Measurements from ENCODE around the gene ARHGEF12.

ARHGEF12 gene

DNA sequence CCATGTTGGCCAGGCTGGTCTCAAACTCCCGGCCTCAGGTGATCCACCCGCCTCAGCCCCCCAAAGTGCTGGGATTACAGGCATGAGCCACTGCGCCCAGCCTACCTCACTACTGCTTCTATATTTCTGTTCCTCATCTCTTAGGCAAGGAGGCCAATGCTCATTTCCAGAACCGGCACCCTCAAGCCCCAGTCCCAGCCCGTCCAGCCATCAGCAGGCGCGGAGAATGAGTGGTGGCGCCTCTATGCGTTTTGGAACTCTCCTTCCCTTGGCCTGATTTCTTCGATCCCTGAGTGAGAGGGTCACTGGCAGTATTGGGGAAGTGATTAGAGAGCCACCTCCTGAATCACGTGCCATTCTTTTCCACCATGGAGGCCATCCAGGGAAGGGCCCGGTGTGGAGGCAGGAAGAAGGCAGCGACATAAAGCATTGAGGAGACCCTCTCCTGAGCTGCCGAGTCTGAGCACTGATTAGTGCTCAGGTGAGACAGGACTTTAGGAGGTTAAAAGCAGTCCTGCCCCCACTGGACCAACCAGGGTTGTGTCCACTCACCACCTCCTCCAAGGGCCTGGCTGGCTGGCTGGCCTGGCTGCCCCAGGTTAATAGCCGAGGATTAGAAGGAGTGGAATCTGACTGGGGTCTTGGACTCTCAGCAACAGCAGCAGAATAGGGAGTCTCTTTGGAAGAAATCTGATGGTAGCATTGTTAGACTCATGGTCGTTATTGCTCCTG is 184.0 kb downstream of the ARHGEF12 start:
- no peak for DNase-seq (ENCODE audit: low read depth)

DNA sequence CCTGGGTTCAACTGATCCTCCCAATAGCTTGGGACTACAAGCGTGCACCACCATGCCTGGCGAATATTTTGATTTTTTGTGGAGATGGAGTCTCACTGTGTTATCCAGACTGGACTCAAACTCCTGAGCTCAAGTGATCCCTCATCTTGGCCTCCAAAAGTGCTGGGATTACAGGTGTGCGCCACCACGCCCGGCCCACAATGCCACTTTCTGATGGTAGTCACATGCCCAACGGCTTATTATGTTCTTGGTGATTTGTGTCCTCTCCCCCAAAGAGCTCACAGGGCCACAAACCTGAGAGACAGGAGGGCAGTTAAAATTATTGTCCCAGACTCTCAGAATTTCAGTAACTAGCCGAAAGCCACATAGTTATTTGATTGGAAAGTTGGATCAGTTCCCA is 185.0 kb downstream of the ARHGEF12 start:
- DNase-seq (ENCODE audit: low read depth): no peak

GRCh38 chr11:120522021-120522420 is 185.8 kb downstream of the ARHGEF12 start:
- DNase-seq (ENCODE audit: low read depth): no peak

GRCh38 chr11:120522736-120523135 is 186.5 kb downstream of the ARHGEF12 start:
- no peak for DNase-seq (ENCODE audit: low read depth)

GRCh38 chr11:120523196-120523595 is 187.0 kb downstream of the ARHGEF12 start:
- no peak for DNase-seq (ENCODE audit: low read depth)

DNA sequence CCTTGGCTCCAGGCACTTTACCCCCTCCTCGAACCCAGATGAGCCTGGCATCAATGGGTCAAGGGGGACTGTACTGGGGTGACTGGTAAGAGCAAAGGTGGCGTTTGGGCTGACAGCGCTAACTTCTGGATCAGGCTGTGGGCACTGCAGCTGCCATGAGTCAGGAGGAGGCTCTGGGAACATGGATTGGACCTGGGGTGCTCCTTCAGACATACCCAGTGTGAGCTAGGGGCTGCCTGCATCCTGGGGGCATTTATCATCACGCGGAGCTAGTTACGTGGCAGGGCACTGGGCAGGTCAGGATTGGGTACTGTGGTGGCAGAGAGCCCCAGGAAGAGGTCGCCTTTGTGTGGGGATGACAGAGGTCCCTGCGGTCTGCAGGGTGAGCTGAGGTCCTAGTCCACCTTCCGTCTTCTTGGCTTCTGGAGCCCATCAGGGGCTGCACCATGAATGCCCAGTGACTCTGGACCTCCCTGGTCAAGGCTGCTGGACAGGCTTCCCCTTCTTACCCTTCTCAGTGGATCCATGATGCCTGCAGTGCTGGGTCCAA is 188.4 kb downstream of the ARHGEF12 start:
- no peak for DNase-seq (ENCODE audit: low read depth)

DNA sequence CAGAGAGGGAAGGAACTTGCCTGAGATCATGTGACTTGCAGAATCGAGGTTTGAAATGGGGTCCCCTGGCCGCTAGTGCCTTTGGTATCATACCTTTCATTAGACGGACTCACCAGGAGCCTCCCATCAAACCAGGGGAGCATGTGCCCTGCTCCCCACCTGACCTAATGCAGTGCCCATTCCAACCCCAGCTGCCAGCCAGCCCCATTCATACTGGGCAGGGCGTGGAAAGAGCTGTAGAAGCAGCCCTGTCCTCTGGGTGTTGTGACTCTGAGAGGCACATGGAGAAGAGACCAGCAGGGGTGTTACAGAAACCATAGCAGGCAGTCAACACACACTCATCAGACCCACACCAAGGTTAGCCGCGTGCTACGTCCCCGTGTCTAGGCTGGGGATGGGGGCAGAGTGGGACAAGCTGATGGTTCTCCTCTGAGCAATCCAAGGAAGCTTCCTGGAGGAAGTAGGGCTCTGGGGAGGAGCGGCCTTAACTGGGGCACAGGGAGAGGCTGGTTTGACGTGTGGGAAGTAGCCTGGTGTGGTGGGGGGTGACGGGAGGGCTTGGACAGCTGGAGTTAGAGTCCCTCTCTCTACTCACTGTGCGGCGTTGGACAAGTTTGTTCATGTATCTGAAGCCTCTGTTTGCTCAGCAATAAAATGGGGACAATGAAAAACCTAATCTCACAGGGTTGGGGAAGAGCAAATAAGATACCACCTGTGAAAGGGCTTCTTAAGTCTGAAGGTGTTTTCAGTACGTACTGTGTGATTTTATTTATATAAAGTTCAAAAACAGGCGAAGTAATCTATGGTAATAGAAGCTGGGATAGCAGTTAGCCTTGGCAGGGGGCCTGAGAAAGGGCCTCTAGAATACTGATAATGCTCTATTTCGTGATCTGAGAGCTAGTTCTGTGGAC is 189.3 kb downstream of the ARHGEF12 start:
- DNase-seq (ENCODE audit: low read depth): no peak

- DNase-seq (ENCODE audit: low read depth): no peak
Observed at GRCh38 chr11:120526241-120526640, 190.0 kb downstream of the ARHGEF12 start.

DNA sequence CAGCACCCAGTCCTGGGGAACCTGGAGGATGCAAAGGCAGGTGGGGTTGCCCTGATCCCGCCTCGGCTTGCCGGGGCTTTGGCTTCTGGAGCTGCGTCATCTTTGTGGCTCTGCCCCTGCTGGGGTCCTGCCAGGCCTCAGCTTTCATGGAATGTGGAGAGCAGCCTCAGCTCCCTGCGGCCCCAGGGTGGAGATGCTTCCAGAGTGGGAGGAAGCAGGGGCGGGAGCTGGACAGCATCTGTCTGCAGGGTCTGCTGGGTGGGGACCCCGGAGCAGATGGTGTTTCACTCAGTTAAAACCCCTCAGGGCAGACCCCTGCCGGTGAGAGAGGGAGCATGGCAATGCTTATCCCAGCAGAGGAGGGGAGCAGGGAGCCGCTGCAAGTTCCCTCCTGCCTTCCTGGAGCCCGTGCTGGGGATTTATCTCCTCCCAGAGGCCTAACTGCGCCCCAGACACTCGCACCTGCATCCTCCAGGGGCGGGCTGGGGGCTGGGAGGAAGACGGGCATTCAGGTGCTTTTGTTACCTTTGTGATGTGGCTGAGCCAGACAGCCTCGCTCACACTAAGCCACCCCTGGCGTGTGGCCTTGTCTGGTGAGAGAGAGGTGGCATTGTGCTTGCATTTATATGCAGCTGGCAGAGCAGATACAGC is 191.0 kb downstream of the ARHGEF12 start:
- DNase-seq (ENCODE audit: low read depth): no peak

GRCh38 chr11:120528749-120529148 is 192.5 kb downstream of the ARHGEF12 start:
- no peak for DNase-seq (ENCODE audit: low read depth)

DNA sequence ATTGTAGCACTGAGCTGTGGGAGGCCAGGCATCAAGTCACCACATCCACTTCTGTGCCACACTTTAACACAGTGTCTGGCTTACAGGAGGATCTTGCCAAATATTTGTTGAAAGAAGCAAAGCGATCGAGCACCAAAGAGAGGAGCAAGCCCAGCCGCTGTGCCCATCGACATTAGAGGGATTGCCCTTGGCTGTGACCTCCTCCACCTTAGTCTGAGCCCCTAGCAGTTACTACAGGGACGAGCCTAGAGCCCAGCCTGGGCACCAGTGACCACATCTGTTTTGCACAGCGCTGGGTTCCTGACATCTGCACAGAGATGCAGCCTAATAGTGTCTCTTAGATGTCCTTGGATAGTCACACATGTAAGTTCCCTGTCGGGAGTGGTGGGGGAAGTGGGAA is 193.0 kb downstream of the ARHGEF12 start:
- DNase-seq (ENCODE audit: low read depth): no peak

- no peak for DNase-seq (ENCODE audit: low read depth)
Observed at GRCh38 chr11:120529911-120530310, 193.7 kb downstream of the ARHGEF12 start.

DNA sequence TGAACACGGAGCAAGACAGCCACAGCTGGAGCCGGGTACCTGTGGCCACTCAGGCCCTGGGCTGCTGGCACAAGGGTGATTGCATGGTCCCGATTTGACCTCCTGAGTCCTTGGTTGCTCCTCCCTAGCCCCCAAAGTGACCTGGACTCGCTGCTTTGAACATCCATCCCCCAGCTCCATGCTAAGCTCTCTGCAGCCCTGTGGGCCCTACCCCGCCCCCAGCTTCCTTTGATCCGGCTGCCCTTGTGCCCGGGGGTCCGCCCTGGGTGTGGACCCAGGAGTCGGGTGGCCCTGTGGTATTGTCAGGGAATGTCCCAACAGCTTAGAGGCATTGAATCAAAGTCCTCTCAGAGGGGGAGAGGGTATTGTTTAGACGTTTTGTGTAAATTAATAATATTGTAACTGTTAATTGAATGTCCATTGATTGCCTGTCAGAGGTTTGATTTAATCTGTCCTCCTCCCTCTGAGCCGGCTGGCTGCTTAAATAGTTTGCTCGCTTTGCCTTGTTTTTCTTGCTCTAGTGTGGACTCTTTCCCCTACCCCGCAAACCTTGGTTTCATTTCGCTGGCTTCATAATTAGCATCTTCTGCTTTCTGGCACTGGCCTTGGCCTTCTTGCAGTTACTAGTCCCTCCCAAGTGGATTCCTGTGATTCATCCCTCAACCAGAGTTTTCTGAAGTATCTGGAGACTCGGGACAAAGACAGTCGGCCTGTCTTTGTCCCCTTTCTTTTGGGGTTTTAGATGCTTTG is 196.0 kb downstream of the ARHGEF12 start:
- DNase-seq (ENCODE audit: low read depth): no peak

GRCh38 chr11:120532832-120533196 is 196.6 kb downstream of the ARHGEF12 start:
- DNase-seq (ENCODE audit: low read depth): no peak

DNA sequence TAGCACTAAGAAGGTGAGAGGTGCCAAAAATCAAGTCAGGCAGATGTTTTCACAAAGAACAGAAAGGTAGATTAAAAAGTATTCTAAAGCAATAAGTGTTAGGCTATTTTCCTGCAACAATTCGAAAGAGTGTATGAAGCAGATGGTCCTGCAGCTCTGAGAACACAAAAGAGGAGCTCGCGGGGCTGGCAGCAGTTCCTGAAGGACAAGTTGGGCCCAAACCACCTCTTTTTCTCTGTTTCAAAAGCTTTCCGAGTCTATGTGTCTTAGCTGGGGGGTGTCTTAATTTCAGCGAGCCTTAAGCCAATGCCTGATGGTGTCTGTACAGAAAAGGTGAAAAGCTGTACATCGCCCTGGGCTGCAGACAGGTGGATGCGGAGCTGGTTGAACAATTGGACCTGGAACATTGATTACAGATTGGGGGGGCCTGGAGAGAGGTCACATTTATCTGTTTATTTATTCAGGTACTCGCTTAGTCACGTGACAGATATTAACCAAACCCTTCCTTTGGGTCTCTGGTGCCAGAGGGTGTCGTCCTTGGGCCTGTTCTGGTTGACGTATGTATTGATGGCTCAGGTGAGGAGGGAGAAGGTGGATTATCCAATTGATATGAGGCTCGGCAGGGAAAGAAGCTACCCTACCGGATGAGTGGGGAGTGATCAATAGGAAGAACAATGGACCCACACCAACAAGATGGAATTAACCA is 200.0 kb downstream of the ARHGEF12 start:
- DNase-seq (ENCODE audit: low read depth): no peak

DNA sequence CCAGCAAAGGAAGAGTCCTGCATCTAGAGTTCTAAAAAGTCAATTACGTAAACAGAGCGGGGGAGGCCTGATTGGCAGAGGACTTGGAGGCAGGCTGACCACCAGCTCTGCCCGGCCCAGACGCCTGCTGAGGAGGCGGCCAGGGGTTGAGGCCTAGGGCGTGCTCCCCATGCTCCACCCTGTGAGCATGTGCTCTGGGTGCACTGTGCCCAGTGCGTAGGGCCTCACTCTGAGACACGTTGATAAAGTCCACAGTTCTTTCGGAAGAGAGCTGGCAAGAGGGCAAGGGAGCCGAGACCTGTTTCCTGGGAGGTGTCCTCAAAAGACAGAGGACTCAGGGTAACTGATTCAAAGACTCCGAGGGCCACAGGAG is 200.6 kb downstream of the ARHGEF12 start:
- no peak for DNase-seq (ENCODE audit: low read depth)

- no peak for DNase-seq (ENCODE audit: low read depth)
Observed at GRCh38 chr11:120537996-120538395, 201.8 kb downstream of the ARHGEF12 start.

DNA sequence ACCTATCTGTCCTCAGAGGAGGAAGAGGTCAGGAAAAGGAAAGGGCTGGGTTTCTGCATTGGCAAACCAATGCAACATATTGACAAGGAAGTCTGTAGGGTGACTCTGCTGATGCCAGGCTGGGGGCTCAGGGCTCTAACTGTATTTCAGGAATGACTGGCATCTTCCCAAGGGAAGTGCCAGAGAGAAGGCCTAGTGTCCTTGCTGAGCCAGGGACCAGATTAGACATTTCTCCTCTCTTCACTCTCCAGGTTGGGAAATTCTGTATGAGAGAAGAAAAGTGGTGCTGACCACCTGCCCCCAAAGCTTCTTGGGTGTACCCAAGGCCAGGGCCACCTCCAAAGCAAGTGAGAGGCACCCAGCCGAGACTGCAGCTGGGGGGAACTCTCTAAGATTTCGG is 202.5 kb downstream of the ARHGEF12 start:
- DNase-seq (ENCODE audit: low read depth): no peak

Data from stimulated activated CD8-positive, alpha-beta memory T cell treated with anti-CD3 and anti-CD28 coated beads, Interleukin-15, amount 100 ng/mL, for 1 hour (primary cell).